Measurements from ENCODE around the gene RLBP1. TPM values are rescaled to one million over a fixed set of nuclear protein-coding genes. Genes with fewer than 3 reads are reported as not detected.

RLBP1 gene
- total RNA-seq, 2 experiments from 2014 or later: not detected

- H3K4me3 Mint-ChIP-seq: no peak overlapping the region
- DNase-seq (no peak), ATAC-seq (no peak)
- H3K4me1 Mint-ChIP-seq: no peaks in the 10 kb centered on the region
- H3K27ac Mint-ChIP-seq: no peak overlapping the region
- intact Hi-C loops (cut with DNase I, micrococcal nuclease): no loop called here
- H3K9me3 Mint-ChIP-seq (ENCODE audit: low read depth): no peaks in the 10 kb centered on the region
- peaks cover 2% of the 10 kb centered on the region for H3K27me3 Mint-ChIP-seq
- H3K36me3 Mint-ChIP-seq (ENCODE audit: low read depth): no peaks in the 10 kb centered on the region
- ChIA-PET POLR2A (no interaction called here), CTCF (interaction anchor here (0.6 to 0.7 kb wide), 2 partner anchors 11 to 104 kb away, joined by 4 to 5 read pairs; no protein-coding TSS in a partner anchor)
Measured at GRCh38 chr15:89227425-89227824, 6.0 kb upstream of the RLBP1 start.

GRCh38 chr15:89226359-89227221 lies 5.2 kb upstream of the RLBP1 start:
- Mint-ChIP-seq H3K4me3 (no peak overlapping the region), H3K27me3 (no peaks in the 10 kb centered on the region), H3K36me3 (ENCODE audit: low read depth) (no peaks in the 10 kb centered on the region), H3K9me3 (ENCODE audit: low read depth) (no peaks in the 10 kb centered on the region), H3K27ac (no peak overlapping the region), H3K4me1 (no peaks in the 10 kb centered on the region)
- ChIA-PET CTCF (interaction anchor here (1.0 kb wide), 3 partner anchors 19 to 190 kb away, joined by 3 to 5 read pairs (median 4); no protein-coding TSS in a partner anchor), POLR2A (no interaction called here)
- DNase-seq (no peak), ATAC-seq (no peak)
- intact Hi-C loops (cut with DNase I, micrococcal nuclease): no loop called here

DNA sequence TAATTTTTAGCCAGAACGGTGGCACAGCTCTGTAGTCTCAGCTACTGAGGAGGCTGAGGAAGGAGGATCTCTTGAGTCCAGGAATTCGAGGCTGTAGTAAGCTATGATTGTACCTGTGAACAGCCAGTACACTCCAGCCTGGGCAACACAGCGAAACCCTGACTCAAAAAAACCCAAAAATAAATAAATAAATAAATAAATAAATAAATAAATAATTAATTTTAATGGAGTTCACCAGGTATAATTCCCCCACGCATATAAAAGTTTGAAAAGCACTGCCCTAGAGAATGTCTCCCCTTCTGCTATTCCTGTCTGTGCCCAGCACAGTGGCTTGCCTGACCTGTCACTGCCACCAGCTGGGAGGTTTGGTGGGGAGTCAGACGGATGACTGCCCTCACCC lies 4.2 kb upstream of the RLBP1 start:
- CTCF ChIA-PET: interaction anchor here (1.0 kb wide), 1 partner anchor 168 kb away, joined by 4 read pairs; no protein-coding TSS in a partner anchor
- intact Hi-C loops (cut with DNase I, micrococcal nuclease): no loop called here
- no peaks in the 10 kb centered on the region for H3K27me3 Mint-ChIP-seq

DNA sequence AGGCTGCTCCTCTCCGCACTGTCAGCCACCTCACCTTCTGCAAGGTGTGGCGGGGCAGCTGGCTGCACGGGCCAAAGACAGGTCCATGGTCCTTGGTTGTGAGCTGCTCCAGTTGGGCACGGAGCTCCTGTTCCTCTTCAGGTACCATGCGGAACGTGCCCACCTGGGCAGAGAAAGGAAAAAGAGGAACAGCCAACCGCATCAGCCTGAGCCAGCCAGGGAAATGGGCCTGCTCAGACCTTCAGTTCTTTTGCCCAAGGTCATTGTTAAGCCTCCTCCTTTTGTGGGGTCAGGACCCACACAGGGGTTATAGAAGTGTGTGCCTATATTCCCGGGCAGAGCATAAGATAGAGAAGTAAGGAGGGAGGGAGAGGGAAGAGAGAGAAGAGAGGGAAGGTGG lies 2.8 kb downstream of the RLBP1 start:
- POLR2A ChIA-PET: no interaction called here
- DNase-seq (no peak), ATAC-seq (no peak)
- Mint-ChIP-seq H3K27ac (no peak overlapping the region), H3K27me3 (no peaks in the 10 kb centered on the region), H3K4me1 (peaks cover 2% of the 10 kb centered on the region), H3K36me3 (ENCODE audit: low read depth) (no peaks in the 10 kb centered on the region), H3K9me3 (ENCODE audit: low read depth) (no peaks in the 10 kb centered on the region), H3K4me3 (no peak overlapping the region)
- intact Hi-C loops (cut with DNase I, micrococcal nuclease): no loop called here
- CTCF ChIA-PET: interaction anchor here (0.6 to 1.7 kb wide), 4 partner anchors 12 to 311 kb away, joined by 3 to 4 read pairs (median 4); no protein-coding TSS in a partner anchor

More for the DNA sequence above, 4.2 kb upstream of the RLBP1 start:
- Mint-ChIP-seq H3K4me3 (no peak overlapping the region), H3K27ac (no peak overlapping the region), H3K36me3 (ENCODE audit: low read depth) (no peaks in the 10 kb centered on the region), H3K9me3 (ENCODE audit: low read depth) (no peaks in the 10 kb centered on the region), H3K4me1 (no peaks in the 10 kb centered on the region)
- POLR2A ChIA-PET: no interaction called here
- DNase-seq (no peak), ATAC-seq (no peak)

GRCh38 chr15:89217686-89218376 lies 3.5 kb downstream of the RLBP1 start:
- ChIA-PET CTCF (interaction anchor here (0.8 to 1.7 kb wide), 5 partner anchors 11 to 141 kb away, joined by 3 to 10 read pairs (median 4); no protein-coding TSS in a partner anchor), POLR2A (no interaction called here)
- Mint-ChIP-seq H3K27me3 (no peaks in the 10 kb centered on the region), H3K27ac (no peak overlapping the region), H3K4me3 (no peak overlapping the region), H3K4me1 (peaks cover 2% of the 10 kb centered on the region), H3K36me3 (ENCODE audit: low read depth) (no peaks in the 10 kb centered on the region), H3K9me3 (ENCODE audit: low read depth) (no peaks in the 10 kb centered on the region)
- DNase-seq (no peak), ATAC-seq (no peak)
- intact Hi-C loops (cut with DNase I, micrococcal nuclease): no loop called here

GRCh38 chr15:89217031-89217430 lies 4.3 kb downstream of the RLBP1 start:
- H3K27me3 Mint-ChIP-seq: no peaks in the 10 kb centered on the region
- intact Hi-C loops (cut with DNase I, micrococcal nuclease): no loop called here
- H3K36me3 Mint-ChIP-seq (ENCODE audit: low read depth): no peaks in the 10 kb centered on the region
- H3K4me1 Mint-ChIP-seq: peaks cover 2% of the 10 kb centered on the region
- H3K9me3 Mint-ChIP-seq (ENCODE audit: low read depth): no peaks in the 10 kb centered on the region
- no peak overlapping the region for H3K4me3 Mint-ChIP-seq
- no peak for DNase-seq
- ChIA-PET CTCF (interaction anchor here (0.5 to 1.7 kb wide), 4 partner anchors 10 to 312 kb away, joined by 3 to 10 read pairs (median 4); no protein-coding TSS in a partner anchor), POLR2A (no interaction called here)
- H3K27ac Mint-ChIP-seq: no peak overlapping the region
- no peak for ATAC-seq

DNA sequence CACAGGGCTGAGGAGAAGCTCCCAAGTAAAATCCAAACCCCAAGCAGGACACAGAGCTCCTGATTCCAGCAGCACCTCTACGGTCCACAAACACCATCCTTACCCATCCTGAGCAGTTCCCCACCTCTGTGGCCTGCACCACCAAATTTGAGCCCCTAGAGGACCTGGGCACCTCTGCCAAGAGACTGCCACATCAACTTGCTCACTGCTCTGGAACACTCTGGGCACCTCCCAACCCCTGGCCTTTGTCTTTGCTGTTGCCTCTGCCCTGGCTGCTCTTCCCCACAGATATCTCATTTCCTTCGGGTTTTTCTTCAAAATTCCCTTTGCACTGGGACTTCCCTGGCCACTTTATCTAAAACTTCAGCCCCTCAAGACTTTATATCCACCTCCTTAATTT lies 5.8 kb downstream of the RLBP1 start:
- CTCF ChIA-PET: interaction anchor here (0.7 to 1.4 kb wide), 3 partner anchors 8 to 80 kb away, joined by 3 to 9 read pairs (median 4); no protein-coding TSS in a partner anchor
- peaks cover 2% of the 10 kb centered on the region for H3K4me1 Mint-ChIP-seq

GRCh38 chr15:89211678-89212170 lies 9.7 kb downstream of the RLBP1 start:
- peaks cover 6% of the 10 kb centered on the region for H3K27me3 Mint-ChIP-seq
- no peak for ATAC-seq

More for the DNA sequence above, 5.8 kb downstream of the RLBP1 start:
- H3K36me3 Mint-ChIP-seq (ENCODE audit: low read depth): no peaks in the 10 kb centered on the region
- POLR2A ChIA-PET: no interaction called here
- no peaks in the 10 kb centered on the region for H3K27me3 Mint-ChIP-seq
- DNase-seq (no peak), ATAC-seq (no peak)
- no peak overlapping the region for H3K4me3 Mint-ChIP-seq
- H3K9me3 Mint-ChIP-seq (ENCODE audit: low read depth): no peaks in the 10 kb centered on the region
- intact Hi-C loops (cut with DNase I, micrococcal nuclease): no loop called here
- H3K27ac Mint-ChIP-seq: no peak overlapping the region

GRCh38 chr15:89209057-89209456 lies 12.3 kb downstream of the RLBP1 start:
- ChIA-PET CTCF (interaction anchor here (0.6 to 0.7 kb wide), 2 partner anchors 55 to 299 kb away, joined by 3 read pairs; no protein-coding TSS in a partner anchor), POLR2A (no interaction called here)
- Mint-ChIP-seq H3K4me3 (no peak overlapping the region), H3K27me3 (peaks cover 6% of the 10 kb centered on the region), H3K36me3 (ENCODE audit: low read depth) (no peaks in the 10 kb centered on the region), H3K9me3 (ENCODE audit: low read depth) (no peaks in the 10 kb centered on the region), H3K27ac (no peak overlapping the region), H3K4me1 (peaks cover 25% of the 10 kb centered on the region)
- DNase-seq: no peak
- intact Hi-C loops (cut with DNase I, micrococcal nuclease): loop anchor here in 1 of 2 experiments (5.0 kb wide), 1 partner anchor 98 kb away; no protein-coding TSS in a partner anchor
- no peak for ATAC-seq

More at GRCh38 chr15:89211678-89212170, 9.7 kb downstream of the RLBP1 start:
- Mint-ChIP-seq H3K4me1 (peaks cover 10% of the 10 kb centered on the region), H3K9me3 (ENCODE audit: low read depth) (no peaks in the 10 kb centered on the region), H3K36me3 (ENCODE audit: low read depth) (no peaks in the 10 kb centered on the region), H3K4me3 (no peak overlapping the region), H3K27ac (no peak overlapping the region)
- ChIA-PET CTCF (interaction anchor here (0.6 to 0.7 kb wide), 3 partner anchors 12 to 596 kb away, joined by 3 to 6 read pairs (median 3); no protein-coding TSS in a partner anchor), POLR2A (no interaction called here)
- DNase-seq: no peak
- intact Hi-C loops (cut with DNase I, micrococcal nuclease): no loop called here

DNA sequence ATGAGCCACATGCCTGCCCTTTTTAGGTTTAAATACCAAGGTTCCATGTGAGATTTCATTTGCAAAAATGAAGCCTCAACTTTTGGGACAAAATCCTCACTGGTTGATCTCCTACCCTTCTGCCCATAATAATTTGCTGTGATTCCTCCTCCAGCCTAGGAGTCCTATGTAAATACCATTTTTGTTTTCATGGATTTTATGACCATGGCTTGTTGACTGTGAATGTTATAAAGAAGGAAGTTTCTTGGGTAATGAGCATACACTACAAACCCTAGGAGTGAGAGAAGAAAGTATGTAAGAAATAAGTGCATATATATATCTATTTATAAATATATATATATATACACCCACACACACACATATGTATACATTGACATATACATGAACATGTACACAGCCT lies 13.1 kb downstream of the RLBP1 start:
- H3K27ac Mint-ChIP-seq: no peak overlapping the region
- H3K9me3 Mint-ChIP-seq (ENCODE audit: low read depth): no peaks in the 10 kb centered on the region
- peaks cover 33% of the 10 kb centered on the region for H3K4me1 Mint-ChIP-seq
- intact Hi-C loops (cut with DNase I, micrococcal nuclease): loop anchor here in 1 of 2 experiments (5.0 kb wide), 1 partner anchor 99 kb away; no protein-coding TSS in a partner anchor
- ATAC-seq: no peak
- no peak for DNase-seq
- peaks cover 6% of the 10 kb centered on the region for H3K27me3 Mint-ChIP-seq
- H3K4me3 Mint-ChIP-seq: no peak overlapping the region
- no peaks in the 10 kb centered on the region for H3K36me3 Mint-ChIP-seq (ENCODE audit: low read depth)
- POLR2A ChIA-PET: no interaction called here
- CTCF ChIA-PET: interaction anchor here (1.1 to 3.6 kb wide), 6 partner anchors 12 to 303 kb away, joined by 3 to 57 read pairs (median 4); no protein-coding TSS in a partner anchor

GRCh38 chr15:89206908-89207331 lies 14.5 kb downstream of the RLBP1 start:
- peak overlapping the region; percentile 39 for H3K27ac Mint-ChIP-seq

More at GRCh38 chr15:89206908-89207331, 14.5 kb downstream of the RLBP1 start:
- ChIA-PET POLR2A (interaction anchor here (0.6 to 1.7 kb wide), 2 partner anchors 102 to 128 kb away, joined by 6 to 9 read pairs; partner anchors contain the start of gene POLG), CTCF (interaction anchor here (0.5 to 3.6 kb wide), 74 partner anchors 8 to 1360 kb away, joined by 3 to 57 read pairs (median 4); partner anchors contain the start of genes FANCI, POLG and TICRR)
- ATAC-seq (peak; percentile 80), DNase-seq (peak; percentile 86)
- intact Hi-C loops (cut with DNase I, micrococcal nuclease): loop anchor here (1.0 to 5.0 kb wide), 5 partner anchors 36 to 224 kb away; partner anchors contain the start of genes FANCI (in 2 of the 2) and POLG (in 1 of the 2)
- Mint-ChIP-seq H3K4me3 (no peak overlapping the region), H3K9me3 (ENCODE audit: low read depth) (no peaks in the 10 kb centered on the region), H3K27me3 (peaks cover 6% of the 10 kb centered on the region), H3K36me3 (ENCODE audit: low read depth) (peaks cover 2% of the 10 kb centered on the region), H3K4me1 (peaks cover 36% of the 10 kb centered on the region)
